ENCODE data around the gene CRKL. TPM values are rescaled to one million over a fixed set of nuclear protein-coding genes. Genes with fewer than 3 reads are reported as not detected.
A peak's percentile ranks its signal among the peaks of the same experiment; 100 is the strongest.

Gene CRKL
- total and polyA plus RNA-seq, 4 donors: 12.0 to 45.5 (median 22.6) TPM

DNA sequence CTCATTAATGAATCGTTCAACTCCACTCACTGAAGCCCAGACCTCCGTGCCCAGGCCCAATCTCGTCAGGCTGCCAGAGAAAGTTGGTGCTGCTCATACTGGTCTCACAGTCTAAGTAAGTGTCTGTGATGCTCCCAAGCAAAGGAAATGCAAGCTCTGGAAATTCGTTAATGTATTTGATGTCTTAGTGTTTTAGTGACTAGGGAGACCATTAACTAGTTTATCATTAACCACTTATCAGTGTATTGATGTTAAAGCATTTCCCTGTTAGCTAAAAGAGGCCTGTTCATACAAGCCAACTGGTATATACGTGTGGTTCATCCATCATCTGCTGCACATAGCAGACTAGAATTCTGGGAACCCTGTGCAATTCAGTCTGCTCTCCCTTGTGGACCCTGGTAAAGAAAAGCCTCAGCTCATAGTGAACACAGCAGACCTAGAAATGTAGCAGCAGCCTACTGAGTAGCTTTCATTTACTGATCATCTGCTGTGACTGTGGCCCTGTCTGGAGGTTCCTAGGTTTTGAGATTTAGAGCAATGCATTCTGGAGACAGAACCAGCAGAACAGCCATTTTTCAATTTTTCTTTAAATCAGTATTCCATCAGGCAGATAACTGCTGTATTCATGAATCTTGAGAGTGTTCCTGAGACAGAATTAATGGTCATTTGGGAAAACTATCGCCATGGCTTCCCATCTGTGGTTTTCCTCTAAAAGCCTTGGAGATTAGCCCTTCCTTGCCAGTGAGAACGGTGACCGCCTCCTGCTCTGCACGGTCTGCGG is 34.1 kb downstream of the CRKL start:
- H3K27ac ChIP-seq (ENCODE audit: low read depth in 1 of 2, low read length in 2 of 2): peak overlapping the region; percentile 67
- TF ChIP-seq, protein P1, sequence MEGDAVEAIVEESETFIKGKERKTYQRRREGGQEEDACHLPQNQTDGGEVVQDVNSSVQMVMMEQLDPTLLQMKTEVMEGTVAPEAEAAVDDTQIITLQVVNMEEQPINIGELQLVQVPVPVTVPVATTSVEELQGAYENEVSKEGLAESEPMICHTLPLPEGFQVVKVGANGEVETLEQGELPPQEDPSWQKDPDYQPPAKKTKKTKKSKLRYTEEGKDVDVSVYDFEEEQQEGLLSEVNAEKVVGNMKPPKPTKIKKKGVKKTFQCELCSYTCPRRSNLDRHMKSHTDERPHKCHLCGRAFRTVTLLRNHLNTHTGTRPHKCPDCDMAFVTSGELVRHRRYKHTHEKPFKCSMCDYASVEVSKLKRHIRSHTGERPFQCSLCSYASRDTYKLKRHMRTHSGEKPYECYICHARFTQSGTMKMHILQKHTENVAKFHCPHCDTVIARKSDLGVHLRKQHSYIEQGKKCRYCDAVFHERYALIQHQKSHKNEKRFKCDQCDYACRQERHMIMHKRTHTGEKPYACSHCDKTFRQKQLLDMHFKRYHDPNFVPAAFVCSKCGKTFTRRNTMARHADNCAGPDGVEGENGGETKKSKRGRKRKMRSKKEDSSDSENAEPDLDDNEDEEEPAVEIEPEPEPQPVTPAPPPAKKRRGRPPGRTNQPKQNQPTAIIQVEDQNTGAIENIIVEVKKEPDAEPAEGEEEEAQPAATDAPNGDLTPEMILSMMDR (IDR thresholded peaks at IDR 0.05; ENCODE audit: low read depth, low read length, missing input control): peak; percentile 1
- peak in 1 of 2 donors; percentile 3 for TF ChIP-seq HNF4A (conservative IDR thresholded peaks at IDR 0.05)
- no peak for TF ChIP-seq RAD21 (IDR thresholded peaks at IDR 0.05)
- no peak for TF ChIP-seq FOXA1 (IDR thresholded peaks at IDR 0.05)
- TF ChIP-seq TAF1 (conservative IDR thresholded peaks at IDR 0.05): no peak
- TF ChIP-seq GABPA (IDR thresholded peaks at IDR 0.05 in 1 of 2, conservative IDR thresholded peaks at IDR 0.05 in 1 of 2): no peak
- peak; percentile 20 for TF ChIP-seq YY1 (IDR thresholded peaks at IDR 0.05)
- H3K4me1 ChIP-seq (ENCODE audit: control insufficient read depth in 4 of 4, insufficient read depth in 4 of 4, low read length in 3 of 4): peaks cover 23 to 76% (median 54%) of the 10 kb centered on the region in 4 donors
- peaks cover 0 to 13% (median 6%) of the 10 kb centered on the region in 4 donors for H3K36me3 ChIP-seq (ENCODE audit: control insufficient read depth in 4 of 4, insufficient read depth in 3 of 4, low read depth in 1 of 4, low read length in 3 of 4)
- H3K9me3 ChIP-seq (ENCODE audit: control insufficient read depth in 4 of 4, low read length in 3 of 4): no peaks in the 10 kb centered on the region
- DNase-seq (ENCODE audit: low spot score): no peak
- 64% methylated on average over 10 of the region's 10 CpGs for WGBS
- no peak overlapping the region for H3K9ac ChIP-seq (ENCODE audit: low read depth in 1 of 2, low read length in 2 of 2)
- no peak overlapping the region for H3K4me3 ChIP-seq (ENCODE audit: low read depth in 1 of 3, low read length in 3 of 3)
- H3K27me3 ChIP-seq (ENCODE audit: control insufficient read depth in 4 of 4, insufficient read depth in 4 of 4, low read length in 3 of 4): no peaks in the 10 kb centered on the region

DNA sequence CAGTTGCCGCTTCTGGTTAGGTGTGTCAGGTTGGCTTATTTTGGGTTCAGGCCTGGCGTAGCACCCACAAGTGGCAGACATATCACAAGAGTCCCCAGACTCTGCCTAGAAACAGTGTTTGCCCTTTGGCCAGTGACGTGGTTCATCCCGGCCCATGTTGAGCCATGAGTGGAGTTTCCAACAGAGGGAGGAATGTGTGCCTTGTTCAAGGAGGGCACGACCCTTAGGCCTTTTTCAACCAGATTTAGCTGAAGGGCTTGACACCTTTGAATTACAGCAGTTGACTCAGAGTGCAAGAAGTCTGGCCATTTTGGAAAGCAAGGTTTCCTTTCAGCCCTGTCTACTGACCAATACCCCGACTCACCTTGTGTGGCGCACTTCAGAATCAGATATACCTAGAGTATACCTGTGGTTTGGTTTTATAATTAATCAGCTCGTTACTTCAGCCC is 34.7 kb downstream of the CRKL start:
- peaks cover 23 to 76% (median 58%) of the 10 kb centered on the region in 4 donors for H3K4me1 ChIP-seq (ENCODE audit: control insufficient read depth in 4 of 4, insufficient read depth in 4 of 4, low read length in 3 of 4)
- WGBS: 65% methylated on average over 8 of the region's 8 CpGs
- H3K4me3 ChIP-seq (ENCODE audit: low read depth in 1 of 3, low read length in 3 of 3): no peak overlapping the region
- no peak overlapping the region for H3K9ac ChIP-seq (ENCODE audit: low read depth in 1 of 2, low read length in 2 of 2)
- peak overlapping the region; percentile 67 for H3K27ac ChIP-seq (ENCODE audit: low read depth in 1 of 2, low read length in 2 of 2)
- TF ChIP-seq RXRA (IDR thresholded peaks at IDR 0.05) (peak; percentile 33 to 66), YY1 (IDR thresholded peaks at IDR 0.05) (peak; percentile 31), FOXA2 (IDR thresholded peaks at IDR 0.05) (no peak), SP1 (IDR thresholded peaks at IDR 0.05) (peak; percentile 51), JUND (IDR thresholded peaks at IDR 0.05) (peak in 1 of 2 donors; percentile 18), NR2F2 (IDR thresholded peaks at IDR 0.05) (no peak), HNF4G (IDR thresholded peaks at IDR 0.05) (peak; percentile 33), GABPA (IDR thresholded peaks at IDR 0.05 in 1 of 2, conservative IDR thresholded peaks at IDR 0.05 in 1 of 2) (no peak), TAF1 (conservative IDR thresholded peaks at IDR 0.05) (no peak), HNF4A (conservative IDR thresholded peaks at IDR 0.05) (peak; percentile 76 to 86), EGR1 (IDR thresholded peaks at IDR 0.05; ENCODE audit: low read depth in 2 of 2) (no peak)
- TF ChIP-seq, protein P2, sequence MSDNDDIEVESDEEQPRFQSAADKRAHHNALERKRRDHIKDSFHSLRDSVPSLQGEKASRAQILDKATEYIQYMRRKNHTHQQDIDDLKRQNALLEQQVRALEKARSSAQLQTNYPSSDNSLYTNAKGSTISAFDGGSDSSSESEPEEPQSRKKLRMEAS (IDR thresholded peaks at IDR 0.05): no peak
- TF ChIP-seq, protein P1 (IDR thresholded peaks at IDR 0.05; ENCODE audit: low read depth, low read length, missing input control): peak; percentile 1
- TF ChIP-seq, protein P3, sequence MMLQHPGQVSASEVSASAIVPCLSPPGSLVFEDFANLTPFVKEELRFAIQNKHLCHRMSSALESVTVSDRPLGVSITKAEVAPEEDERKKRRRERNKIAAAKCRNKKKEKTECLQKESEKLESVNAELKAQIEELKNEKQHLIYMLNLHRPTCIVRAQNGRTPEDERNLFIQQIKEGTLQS (IDR thresholded peaks at IDR 0.05): no peak
- DNase-seq (ENCODE audit: low spot score): peak; percentile 53
- H3K36me3 ChIP-seq (ENCODE audit: control insufficient read depth in 4 of 4, insufficient read depth in 3 of 4, low read depth in 1 of 4, low read length in 3 of 4): peaks cover 0 to 13% (median 6%) of the 10 kb centered on the region in 4 donors
- no peaks in the 10 kb centered on the region for H3K27me3 ChIP-seq (ENCODE audit: control insufficient read depth in 4 of 4, insufficient read depth in 4 of 4, low read length in 3 of 4)
- H3K9me3 ChIP-seq (ENCODE audit: control insufficient read depth in 4 of 4, low read length in 3 of 4): no peaks in the 10 kb centered on the region

All from liver (tissue), 9 donors.